Measurements from ENCODE around the gene ALB.

DNA sequence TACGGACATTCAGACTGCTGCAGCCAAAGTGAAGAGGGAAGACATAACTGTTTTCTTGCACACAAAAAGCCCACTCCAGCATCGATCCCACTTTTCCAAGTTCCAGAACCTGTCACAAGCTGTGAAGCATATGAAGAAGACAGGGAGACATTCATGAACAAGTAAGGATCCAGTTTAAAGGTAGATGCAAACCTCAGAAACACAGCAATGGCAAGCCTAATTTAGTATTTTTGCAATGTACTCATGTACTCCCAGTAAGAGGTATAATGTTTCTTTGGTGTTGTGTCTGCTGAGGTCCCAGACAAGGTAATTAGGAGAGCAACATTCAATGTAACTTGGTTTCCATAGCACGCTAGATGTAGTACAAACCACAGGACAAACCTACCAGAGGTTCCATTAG lies 36.6 kb downstream of the ALB start:
- TF ChIP-seq, protein P1, sequence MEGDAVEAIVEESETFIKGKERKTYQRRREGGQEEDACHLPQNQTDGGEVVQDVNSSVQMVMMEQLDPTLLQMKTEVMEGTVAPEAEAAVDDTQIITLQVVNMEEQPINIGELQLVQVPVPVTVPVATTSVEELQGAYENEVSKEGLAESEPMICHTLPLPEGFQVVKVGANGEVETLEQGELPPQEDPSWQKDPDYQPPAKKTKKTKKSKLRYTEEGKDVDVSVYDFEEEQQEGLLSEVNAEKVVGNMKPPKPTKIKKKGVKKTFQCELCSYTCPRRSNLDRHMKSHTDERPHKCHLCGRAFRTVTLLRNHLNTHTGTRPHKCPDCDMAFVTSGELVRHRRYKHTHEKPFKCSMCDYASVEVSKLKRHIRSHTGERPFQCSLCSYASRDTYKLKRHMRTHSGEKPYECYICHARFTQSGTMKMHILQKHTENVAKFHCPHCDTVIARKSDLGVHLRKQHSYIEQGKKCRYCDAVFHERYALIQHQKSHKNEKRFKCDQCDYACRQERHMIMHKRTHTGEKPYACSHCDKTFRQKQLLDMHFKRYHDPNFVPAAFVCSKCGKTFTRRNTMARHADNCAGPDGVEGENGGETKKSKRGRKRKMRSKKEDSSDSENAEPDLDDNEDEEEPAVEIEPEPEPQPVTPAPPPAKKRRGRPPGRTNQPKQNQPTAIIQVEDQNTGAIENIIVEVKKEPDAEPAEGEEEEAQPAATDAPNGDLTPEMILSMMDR (IDR thresholded peaks at IDR 0.05 in 8 of 11, conservative IDR thresholded peaks at IDR 0.05 in 3 of 11) = no peak
- no peak for TF ChIP-seq POLR2AphosphoS5 (IDR thresholded peaks at IDR 0.05)
